Peyer's patch (tissue), 4 donors: Measurements from ENCODE around the gene HNF4A.

Experiments
- POLR2A ChIP-seq, 2 donors: fragments of 450-650 bp; IDR thresholded peaks; one replicate each; pipeline ENCODE4 v1.5.1; 2017; ENCODE audit warnings: antibody characterized with exemption in 2 of 2, mild to moderate bottlenecking in 2 of 2, moderate library complexity in 2 of 2
- TF ChIP-seq, protein P1 (sequence below), 6 experiments: fragments of 450-650 bp in 4 of 6; fragments of 200-600 bp in 2 of 6; sonication (generic) in 1 of 6; IDR thresholded peaks; one replicate each; pipeline ENCODE4 v1.5.1; 2017 to 2019; ENCODE audit warnings: antibody characterized with exemption in 6 of 6, mild to moderate bottlenecking in 3 of 6, moderate library complexity in 1 of 6

DNA sequence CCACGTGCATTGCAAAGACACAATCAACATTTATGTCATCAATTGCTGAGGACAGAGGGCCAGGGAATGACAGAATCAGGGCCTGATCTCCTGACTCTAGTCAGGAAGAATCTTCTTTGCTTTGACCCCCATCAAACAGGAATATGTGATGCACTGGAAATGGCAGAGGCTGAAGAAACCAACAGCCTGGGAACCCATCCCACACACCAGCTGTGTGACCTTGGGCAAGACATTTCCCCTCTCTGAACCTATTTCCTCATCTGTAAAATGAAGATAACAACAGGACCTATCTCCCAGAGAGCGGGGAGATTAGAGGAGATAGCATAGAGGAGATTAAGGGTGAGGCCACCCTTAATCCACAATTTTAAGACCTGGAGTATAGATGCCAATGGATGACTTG lies 1.5 kb downstream of the HNF4A start:
- TF ChIP-seq, protein P1, sequence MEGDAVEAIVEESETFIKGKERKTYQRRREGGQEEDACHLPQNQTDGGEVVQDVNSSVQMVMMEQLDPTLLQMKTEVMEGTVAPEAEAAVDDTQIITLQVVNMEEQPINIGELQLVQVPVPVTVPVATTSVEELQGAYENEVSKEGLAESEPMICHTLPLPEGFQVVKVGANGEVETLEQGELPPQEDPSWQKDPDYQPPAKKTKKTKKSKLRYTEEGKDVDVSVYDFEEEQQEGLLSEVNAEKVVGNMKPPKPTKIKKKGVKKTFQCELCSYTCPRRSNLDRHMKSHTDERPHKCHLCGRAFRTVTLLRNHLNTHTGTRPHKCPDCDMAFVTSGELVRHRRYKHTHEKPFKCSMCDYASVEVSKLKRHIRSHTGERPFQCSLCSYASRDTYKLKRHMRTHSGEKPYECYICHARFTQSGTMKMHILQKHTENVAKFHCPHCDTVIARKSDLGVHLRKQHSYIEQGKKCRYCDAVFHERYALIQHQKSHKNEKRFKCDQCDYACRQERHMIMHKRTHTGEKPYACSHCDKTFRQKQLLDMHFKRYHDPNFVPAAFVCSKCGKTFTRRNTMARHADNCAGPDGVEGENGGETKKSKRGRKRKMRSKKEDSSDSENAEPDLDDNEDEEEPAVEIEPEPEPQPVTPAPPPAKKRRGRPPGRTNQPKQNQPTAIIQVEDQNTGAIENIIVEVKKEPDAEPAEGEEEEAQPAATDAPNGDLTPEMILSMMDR (IDR thresholded peaks at IDR 0.05): no peak
- TF ChIP-seq POLR2A (IDR thresholded peaks at IDR 0.05): no peak
